Activated naive CD4-positive, alpha-beta T cell treated with anti-CD3 and anti-CD28 coated beads, Interleukin-2, amount 50 U/mL, for 72 hours (primary cell): ENCODE data around the gene TRIM10. TPM values are rescaled to one million over a fixed set of nuclear protein-coding genes. Genes with fewer than 3 reads are reported as not detected.
"Not testable (repeated sequence)": the region's sequence is repeated elsewhere in the genome, so short reads cannot be mapped to it uniquely, and the experiment has no call there.

Source experiments
- ATAC-seq, 2 donors: fragments of 150-1000 bp; cut with Tn5 transposase; 2 replicates each; pipeline ENCODE4 v1.10.0; 2021; ENCODE audit warnings: mild to moderate bottlenecking in 2 of 2, moderate library complexity in 2 of 2
- DNase-seq, 2 donors: peaks; one replicate each; pipeline ENCODE4 v3.0.0; 2021 to 2022; ENCODE audit warnings: low spot score in 2 of 2
- H3K27ac Mint-ChIP-seq, 2 donors: one replicate each; pipeline ENCODE4 v1.8.0; 2022; ENCODE audit warnings: mild to moderate bottlenecking in 2 of 2, mixed read lengths in 2 of 2
- H3K36me3 Mint-ChIP-seq, 2 donors: one replicate each; pipeline ENCODE4 v1.8.0; 2022; ENCODE audit warnings: mixed read lengths in 2 of 2
- H3K9me3 Mint-ChIP-seq, 2 donors: one replicate each; pipeline ENCODE4 v1.8.0; 2022; ENCODE audit warnings: mixed read lengths in 2 of 2
- total RNA-seq, 2 donors: library from RNA; stranded (reverse); gene quantifications; one replicate each; pipeline ENCODE4 v1.2.3, GENCODE V29; 2022

Gene TRIM10
- total RNA-seq, 2 donors from 2014 or later: 0.70 TPM; not detected in 1

DNA sequence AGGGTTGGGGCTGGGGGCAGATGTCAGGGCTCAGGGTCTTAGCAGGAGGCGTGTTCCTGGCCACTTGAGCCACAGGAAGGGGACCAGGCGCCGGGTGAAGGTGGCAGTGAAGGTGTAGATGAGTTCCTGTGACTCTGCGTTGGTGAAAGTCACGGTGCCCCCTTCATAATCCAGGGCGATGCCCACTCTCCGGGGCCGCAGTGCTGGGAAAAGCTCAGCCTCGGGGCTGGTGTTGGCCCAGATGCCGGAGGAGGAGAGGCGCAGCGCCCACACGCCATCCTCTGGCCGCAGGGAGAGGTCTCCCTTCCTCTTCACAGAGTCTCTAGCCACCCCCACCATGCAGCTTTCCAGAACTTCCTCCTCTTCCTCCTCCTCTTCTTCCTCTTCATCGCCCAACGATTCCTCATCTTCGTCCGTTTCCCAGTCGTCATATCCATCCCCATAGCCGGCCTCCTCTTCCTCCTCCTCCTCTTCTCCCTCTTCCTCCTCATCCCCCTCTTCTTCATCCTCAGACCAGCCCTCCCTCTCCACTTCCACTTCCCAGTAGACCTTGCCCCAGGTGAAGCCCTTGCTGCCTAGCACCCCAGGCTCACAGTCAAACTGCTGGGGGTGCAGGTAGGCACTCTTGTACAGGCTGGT, 25.0 kb upstream of the TRIM10 start:
- Mint-ChIP-seq H3K36me3 (peaks cover 7 to 11% of the 10 kb centered on the region in 2 donors), H3K27ac (no peak overlapping the region), H3K9me3 (peaks cover 0 to 3% of the 10 kb centered on the region in 2 donors)
- DNase-seq: no peak
- ATAC-seq: no peak

DNA sequence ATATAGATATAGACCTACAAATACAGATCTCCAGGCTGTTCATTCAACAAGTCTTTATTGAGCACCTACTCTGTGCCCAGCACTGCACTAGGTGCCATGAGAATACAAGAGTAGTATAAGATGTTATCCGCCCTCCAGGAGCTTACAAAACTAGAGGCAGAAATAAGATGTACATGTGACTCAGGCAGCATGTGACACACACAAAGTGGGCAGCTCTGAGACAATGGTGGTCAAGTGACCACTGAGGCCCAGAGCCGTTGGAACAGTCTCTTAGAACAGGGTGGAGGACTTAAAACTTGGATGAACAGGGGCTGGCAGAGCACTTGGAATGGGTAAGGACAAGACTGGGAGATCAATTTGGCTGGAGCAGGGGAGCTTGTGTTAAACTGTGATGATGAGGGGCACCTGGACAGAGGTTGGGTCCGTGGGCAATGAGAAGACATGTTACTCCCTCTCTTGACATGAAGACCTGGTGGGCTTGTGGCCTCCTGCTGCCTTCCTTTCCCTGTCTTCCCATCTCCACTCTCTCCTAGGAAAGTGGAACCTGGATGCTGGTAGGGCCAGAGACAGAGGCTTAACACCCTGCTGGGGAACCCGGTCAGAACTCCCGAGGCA, 23.5 kb upstream of the TRIM10 start:
- peaks cover 3 to 11% of the 10 kb centered on the region in 2 donors for H3K36me3 Mint-ChIP-seq
- DNase-seq: no peak
- H3K27ac Mint-ChIP-seq: peak overlapping the region; percentile 5 to 56
- peaks cover 0 to 4% of the 10 kb centered on the region in 2 donors for H3K9me3 Mint-ChIP-seq
- peak in 1 of 2 donors; percentile 28 for ATAC-seq

DNA sequence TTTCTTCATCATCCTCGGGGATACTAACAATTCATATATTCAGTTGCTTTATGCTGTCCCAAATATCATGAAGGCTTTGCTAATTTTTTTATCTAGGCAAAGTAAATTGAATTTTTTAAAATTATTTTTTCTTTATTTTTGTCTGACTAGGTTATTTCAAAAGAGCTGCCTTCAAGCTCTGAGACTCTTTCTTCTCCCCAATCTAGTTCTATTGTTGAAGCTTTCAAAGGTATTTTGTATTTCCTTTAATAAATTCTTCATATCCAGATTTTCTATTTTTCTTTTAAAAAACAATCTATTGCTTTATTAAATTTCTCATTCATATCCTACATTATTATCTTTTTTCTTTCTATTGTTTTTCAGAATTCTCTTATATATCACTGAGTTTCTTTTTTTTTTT, 19.1 kb upstream of the TRIM10 start:
- ATAC-seq: no peak

DNA sequence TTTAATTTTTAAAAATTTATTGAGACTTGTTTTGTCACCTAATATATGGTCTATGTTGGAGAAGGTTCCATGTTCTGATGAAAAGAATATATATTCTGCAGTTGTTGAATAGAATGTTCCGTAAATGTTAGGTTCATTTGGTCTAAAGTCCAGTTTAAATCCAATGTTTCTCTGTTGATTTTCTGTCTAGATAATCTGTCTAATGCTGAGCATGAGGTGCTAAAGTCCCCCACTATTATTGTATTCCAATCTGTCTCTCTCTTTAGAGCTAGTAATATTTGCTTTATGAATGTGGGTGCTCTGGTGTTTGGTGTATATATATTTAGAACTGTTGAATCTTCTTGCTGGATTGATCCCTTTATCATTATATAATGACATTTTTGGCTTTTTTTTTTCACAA, 17.8 kb upstream of the TRIM10 start:
- DNase-seq: no peak

More for the DNA sequence above, 19.1 kb upstream of the TRIM10 start:
- H3K36me3 Mint-ChIP-seq: peaks cover 4 to 6% of the 10 kb centered on the region in 2 donors
- no peak for DNase-seq
- H3K9me3 Mint-ChIP-seq: peaks cover 0 to 4% of the 10 kb centered on the region in 2 donors
- no peak overlapping the region for H3K27ac Mint-ChIP-seq

DNA sequence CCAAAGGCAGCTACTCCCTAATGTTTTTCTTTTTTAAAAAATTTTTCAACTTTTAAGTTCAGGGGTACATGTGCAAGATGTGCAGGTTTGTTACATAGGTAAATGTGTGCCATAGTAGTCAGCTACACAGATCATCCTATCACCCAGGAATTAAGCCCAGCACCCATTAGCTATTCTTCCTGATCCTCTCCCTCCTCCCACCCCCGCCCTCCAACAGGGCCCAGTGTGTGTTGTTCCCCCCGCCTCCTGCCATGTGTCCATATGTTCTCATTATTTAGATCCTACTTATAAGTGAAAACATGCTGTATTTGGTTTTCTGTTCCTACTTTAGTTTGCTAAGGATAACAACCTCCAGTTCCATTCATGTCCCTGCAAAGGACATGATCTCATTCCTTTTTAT, 14.8 kb upstream of the TRIM10 start:
- Mint-ChIP-seq H3K9me3 (no peaks in the 10 kb centered on the region), H3K36me3 (peaks cover 0 to 4% of the 10 kb centered on the region in 2 donors), H3K27ac (no peak overlapping the region)
- no peak for DNase-seq
- ATAC-seq: no peak

More for the DNA sequence above, 17.8 kb upstream of the TRIM10 start:
- peaks cover 0 to 4% of the 10 kb centered on the region in 2 donors for H3K36me3 Mint-ChIP-seq
- H3K9me3 Mint-ChIP-seq: peaks cover 0 to 4% of the 10 kb centered on the region in 2 donors
- no peak overlapping the region for H3K27ac Mint-ChIP-seq
- no peak for ATAC-seq

DNA sequence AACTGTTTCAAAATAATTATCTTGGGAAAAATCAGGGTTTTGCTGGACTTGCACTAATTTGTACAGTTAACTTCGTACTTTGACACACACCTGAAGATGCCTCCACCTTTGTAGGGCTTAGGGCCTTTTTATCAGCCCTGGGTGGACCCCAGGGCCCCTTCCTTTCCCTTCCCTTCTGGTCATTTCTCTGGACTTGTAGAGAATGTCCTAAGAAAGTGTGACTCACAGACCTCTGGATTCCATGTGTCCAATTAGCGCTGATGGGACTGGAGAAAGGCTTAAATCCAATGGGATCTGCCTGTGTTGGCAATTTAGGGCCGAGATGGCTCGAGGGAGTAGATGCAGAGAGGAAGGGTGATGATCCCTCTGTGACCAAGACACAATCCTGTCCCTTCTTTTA, 11.7 kb upstream of the TRIM10 start:
- no peak overlapping the region for H3K27ac Mint-ChIP-seq
- no peak for DNase-seq

DNA sequence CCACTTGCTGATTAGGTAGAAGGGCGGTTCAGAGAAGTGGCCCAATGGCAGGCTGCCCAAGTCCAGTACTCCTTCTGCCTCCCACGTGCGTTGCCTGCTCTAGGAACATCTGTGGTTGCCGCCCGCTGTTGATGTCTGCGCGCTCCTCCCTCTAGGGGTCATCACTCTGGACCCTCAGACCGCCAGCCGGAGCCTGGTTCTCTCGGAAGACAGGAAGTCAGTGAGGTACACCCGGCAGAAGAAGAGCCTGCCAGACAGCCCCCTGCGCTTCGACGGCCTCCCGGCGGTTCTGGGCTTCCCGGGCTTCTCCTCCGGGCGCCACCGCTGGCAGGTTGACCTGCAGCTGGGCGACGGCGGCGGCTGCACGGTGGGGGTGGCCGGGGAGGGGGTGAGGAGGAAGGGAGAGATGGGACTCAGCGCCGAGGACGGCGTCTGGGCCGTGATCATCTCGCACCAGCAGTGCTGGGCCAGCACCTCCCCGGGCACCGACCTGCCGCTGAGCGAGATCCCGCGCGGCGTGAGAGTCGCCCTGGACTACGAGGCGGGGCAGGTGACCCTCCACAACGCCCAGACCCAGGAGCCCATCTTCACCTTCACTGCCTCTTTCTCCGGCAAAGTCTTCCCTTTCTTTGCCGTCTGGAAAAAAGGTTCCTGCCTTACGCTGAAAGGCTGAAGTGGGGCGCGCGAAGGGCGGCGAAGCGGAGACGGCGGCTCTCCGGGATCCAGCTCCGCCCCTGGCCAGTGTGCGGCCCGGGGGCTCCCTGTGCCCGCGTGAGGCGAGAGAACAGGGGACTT, 10.9 kb upstream of the TRIM10 start:
- ATAC-seq (peak in 1 of 2 donors; percentile 30), DNase-seq (no peak)
- Mint-ChIP-seq H3K27ac (no peak overlapping the region), H3K9me3 (no peaks in the 10 kb centered on the region), H3K36me3 (peaks cover 0 to 2% of the 10 kb centered on the region in 2 donors)

More for the DNA sequence above, 11.7 kb upstream of the TRIM10 start:
- no peak for ATAC-seq
- no peaks in the 10 kb centered on the region for H3K36me3 Mint-ChIP-seq
- no peaks in the 10 kb centered on the region for H3K9me3 Mint-ChIP-seq

DNA sequence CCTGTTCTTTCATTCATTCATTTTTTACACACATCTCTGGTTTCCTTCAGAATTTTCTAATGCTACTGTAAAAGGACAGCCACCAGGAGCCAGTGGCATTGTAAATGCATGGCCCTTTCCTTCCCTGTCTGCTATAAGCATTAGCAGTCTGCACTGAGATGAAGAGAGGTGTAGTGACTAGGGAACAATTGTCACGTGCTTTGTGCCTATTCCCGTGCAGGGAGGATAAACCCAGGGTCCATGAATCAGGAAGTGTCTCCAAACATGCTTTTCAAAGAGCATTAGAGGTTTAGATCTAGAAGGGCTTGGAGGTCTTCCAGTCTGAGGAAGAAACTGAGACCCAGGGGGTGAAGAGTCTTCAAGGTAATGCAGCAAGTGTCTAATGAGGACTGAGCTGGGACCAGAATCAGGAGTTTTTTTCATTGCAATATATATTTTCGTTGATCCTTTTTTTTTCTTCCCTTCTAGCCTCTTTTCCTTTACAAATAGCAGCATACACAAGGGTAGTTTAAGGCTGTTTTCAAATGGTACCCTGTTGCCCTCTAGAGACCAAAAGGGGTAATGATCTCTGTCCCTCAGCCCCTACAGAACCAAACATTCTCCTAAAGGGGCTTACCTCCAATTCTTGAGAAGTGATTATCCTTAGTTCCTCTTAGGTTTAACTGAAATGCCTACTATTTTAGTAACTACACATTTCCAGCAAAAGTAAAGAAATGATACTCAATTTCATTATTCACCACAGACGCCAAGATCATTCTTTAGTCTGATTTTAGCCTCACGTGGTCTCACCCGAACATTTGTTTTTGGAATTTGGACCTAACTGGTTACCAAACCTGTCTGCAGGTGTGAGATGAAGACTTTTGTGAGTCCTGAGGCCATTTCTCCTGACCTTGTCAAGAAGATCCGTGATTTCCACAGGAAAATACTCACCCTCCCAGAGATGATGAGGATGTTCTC, 8.9 kb upstream of the TRIM10 start:
- ATAC-seq (peak; percentile 68 to 83), DNase-seq (peak in 1 of 2 donors; percentile 33)
- Mint-ChIP-seq H3K36me3 (peaks cover 0 to 8% of the 10 kb centered on the region in 2 donors), H3K9me3 (no peaks in the 10 kb centered on the region), H3K27ac (no peak overlapping the region)

DNA sequence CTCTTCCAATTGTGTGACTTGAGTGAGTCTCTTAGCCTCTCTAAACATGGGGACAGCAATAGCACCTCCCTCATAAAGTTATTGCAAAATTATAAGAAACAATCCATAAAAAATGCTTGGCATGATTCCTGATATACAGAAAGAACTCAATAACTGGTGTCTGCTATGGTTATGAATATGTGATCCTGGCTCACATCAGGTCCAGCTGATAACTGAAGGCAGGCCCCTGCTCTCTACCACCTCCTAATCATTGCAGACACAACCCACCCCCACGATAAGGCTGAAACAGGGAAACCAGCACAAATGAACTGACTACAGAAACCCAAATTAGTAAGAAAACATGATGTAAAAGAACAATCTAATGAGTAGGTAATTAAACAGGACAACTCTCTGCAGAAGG, 7.7 kb upstream of the TRIM10 start:
- Mint-ChIP-seq H3K27ac (no peak overlapping the region), H3K9me3 (no peaks in the 10 kb centered on the region), H3K36me3 (peaks cover 0 to 8% of the 10 kb centered on the region in 2 donors)
- ATAC-seq: no peak
- no peak for DNase-seq

DNA sequence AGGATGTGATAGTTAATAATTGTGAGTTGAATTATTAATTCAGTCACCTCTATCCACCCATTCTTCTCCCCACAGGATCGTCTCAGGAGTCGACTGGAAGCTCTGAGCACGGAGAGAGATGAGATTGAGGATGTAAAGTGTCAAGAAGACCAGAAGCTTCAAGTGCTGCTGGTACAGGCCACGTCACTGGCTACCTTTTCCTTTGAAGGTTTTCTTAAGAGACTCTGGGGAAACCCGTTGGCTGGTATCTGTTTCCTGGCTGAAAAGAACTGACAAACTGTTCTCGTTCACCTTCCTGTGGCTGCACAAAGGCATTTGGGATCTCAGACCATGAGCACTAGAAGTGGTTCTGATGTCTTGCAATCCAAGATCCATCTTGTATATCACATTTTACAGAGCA, 6.1 kb upstream of the TRIM10 start:
- Mint-ChIP-seq H3K9me3 (no peaks in the 10 kb centered on the region), H3K36me3 (peaks cover 0 to 8% of the 10 kb centered on the region in 2 donors), H3K27ac (no peak overlapping the region)
- ATAC-seq (peak; percentile 40 to 73), DNase-seq (peak in 1 of 2 donors; percentile 23)

DNA sequence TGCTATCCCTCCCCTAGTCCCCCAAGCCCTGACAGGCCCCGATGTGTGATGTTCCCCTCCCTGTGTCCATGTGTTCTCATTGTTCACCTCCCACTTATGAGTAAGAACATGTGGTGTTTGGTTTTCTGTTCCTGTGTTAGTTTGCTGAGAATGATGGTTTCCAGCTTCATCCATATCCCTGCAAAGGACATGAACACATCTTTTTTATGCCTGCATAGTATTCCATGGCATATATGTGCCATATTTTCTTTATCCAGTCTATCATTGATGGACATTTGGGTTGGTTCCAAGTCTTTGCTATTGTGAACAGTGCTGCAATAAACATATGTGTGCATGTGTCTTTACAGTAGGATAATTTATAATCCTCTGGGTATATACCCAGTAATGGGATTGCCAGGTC, 4.2 kb upstream of the TRIM10 start:
- not testable (repeated sequence) for H3K36me3 Mint-ChIP-seq, H3K27ac Mint-ChIP-seq, ATAC-seq, DNase-seq, H3K9me3 Mint-ChIP-seq

DNA sequence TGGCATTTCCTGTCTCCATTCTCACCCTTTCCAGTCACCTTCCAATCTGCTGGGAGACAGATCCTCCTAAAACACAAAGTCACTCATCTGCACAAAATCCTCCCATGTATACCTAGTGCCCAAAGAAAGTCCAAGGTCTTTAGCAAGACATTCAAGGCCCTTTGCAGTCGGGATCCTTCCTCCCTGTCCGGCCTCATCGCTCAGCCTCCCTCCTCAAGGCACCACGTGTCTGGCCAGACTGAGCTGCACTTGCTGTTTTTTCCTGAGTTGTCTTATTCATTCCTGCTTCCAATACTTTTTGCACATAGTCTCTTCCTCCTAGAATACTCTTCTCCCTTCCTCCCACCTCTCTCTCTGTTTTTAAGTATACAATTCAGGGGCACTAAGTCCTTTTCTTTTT, 3.7 kb upstream of the TRIM10 start:
- ATAC-seq (no peak), DNase-seq (no peak)
- Mint-ChIP-seq H3K36me3 (peaks cover 0 to 8% of the 10 kb centered on the region in 2 donors), H3K27ac (no peak overlapping the region), H3K9me3 (no peaks in the 10 kb centered on the region)

DNA sequence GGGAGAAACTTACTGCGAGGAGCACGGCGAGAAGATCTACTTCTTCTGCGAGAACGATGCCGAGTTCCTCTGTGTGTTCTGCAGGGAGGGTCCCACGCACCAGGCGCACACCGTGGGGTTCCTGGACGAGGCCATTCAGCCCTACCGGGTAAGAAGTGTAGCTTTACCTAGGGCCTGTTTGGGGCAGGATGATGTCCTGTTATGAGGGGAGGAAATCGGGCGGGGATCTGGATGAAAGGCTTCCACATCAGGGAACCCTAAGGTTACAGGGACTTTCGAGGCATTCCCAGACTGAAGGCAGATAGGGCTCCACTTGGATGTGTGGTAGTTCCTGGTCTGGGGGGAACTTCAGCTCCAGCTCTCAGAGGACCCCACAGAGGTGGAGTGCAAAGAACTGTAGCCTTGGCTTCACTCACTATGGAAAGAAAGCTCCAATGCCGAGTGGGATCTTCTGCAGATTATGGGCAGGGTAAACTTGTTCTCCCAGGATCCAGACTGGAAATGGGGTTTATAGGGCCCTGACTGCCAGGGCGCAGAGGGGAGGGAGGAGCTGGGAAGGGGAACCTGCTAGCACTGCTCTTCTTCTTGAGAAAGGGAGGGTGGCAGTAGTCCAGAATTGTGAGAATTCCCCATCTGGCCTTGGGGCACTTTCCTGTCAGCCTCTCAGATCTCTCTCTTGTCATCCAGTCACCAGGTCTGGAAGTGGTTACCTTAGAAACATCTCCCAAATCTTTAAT, 3.1 kb upstream of the TRIM10 start:
- Mint-ChIP-seq H3K9me3 (no peaks in the 10 kb centered on the region), H3K27ac (no peak overlapping the region), H3K36me3 (peaks cover 0 to 8% of the 10 kb centered on the region in 2 donors)
- ATAC-seq (no peak), DNase-seq (no peak)

DNA sequence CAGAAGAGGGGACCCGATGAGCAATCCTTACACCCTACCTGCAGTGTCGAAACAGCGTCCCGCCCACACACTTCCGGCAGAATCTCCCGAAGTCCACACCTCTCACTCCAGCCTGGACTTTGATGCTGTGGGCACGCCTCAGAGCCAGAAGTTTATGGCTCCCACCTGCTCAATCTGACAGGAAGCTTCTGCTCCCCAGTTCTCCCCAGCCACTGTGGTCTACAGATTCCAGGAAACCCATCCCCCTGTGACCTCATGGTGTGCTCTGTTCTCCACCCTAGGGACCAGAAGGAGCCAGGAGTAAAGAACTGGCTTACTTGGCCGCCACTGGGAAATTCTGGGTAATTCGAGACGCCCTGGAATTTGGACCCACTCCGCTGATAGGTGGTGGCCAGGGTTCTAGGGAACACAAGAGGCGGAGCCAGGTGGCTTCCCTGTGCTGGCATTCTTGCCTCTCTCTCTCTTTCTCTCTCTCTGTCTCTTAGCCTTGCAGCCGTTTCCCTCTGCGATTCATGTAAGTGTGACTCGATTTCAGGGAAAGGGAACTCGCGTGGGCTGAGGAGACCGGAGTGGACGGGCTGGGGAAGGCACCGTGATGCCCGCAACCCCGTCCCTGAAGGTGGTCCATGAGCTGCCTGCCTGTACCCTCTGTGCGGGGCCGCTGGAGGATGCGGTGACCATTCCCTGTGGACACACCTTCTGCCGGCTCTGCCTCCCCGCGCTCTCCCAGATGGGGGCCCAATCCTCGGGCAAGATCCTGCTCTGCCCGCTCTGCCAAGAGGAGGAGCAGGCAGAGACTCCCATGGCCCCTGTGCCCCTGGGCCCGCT, 2.3 kb upstream of the TRIM10 start, which contains the start of gene TRIM15:
TRIM15 (plus strand) TSS at position 457 of the 828 bp plus-strand sequence; CDS start at position 596, 139 bp downstream.
- Mint-ChIP-seq H3K27ac (peak within 1 kb of the TSS in 1 of 2 donors; percentile 76), H3K9me3 (no peaks in the 10 kb centered on the region), H3K36me3 (peaks cover 0 to 8% of the 10 kb centered on the region in 2 donors)
- peak; percentile 66 to 80 for ATAC-seq
- DNase-seq: peak in 1 of 2 donors; percentile 57
